Osteocyte (in vitro differentiated cells): ENCODE data around the gene CRYGN. TPM values are rescaled to one million over a fixed set of nuclear protein-coding genes. Genes with fewer than 3 reads are reported as not detected.

Experiments
- DNase-seq: peaks from one replicate; pipeline ENCODE4 v3.0.0; 2021; ENCODE audit warnings: mixed read lengths; ENCODE audit not compliant: unreplicated experiment; ENCODE audit errors: extremely low spot score
- H3K27ac Mint-ChIP-seq: one replicate; pipeline ENCODE4 v1.8.0; 2021; ENCODE audit warnings: mild to moderate bottlenecking, mixed read lengths; ENCODE audit not compliant: unreplicated experiment
- H3K27me3 Mint-ChIP-seq: one replicate; pipeline ENCODE4 v1.8.0; 2021; ENCODE audit warnings: mixed read lengths; ENCODE audit not compliant: unreplicated experiment
- H3K36me3 Mint-ChIP-seq: one replicate; pipeline ENCODE4 v1.8.0; 2021; ENCODE audit warnings: mixed read lengths; ENCODE audit not compliant: unreplicated experiment
- H3K4me1 Mint-ChIP-seq: one replicate; pipeline ENCODE4 v1.8.0; 2021; ENCODE audit warnings: mixed read lengths; ENCODE audit not compliant: unreplicated experiment
- H3K4me3 Mint-ChIP-seq: one replicate; pipeline ENCODE4 v1.8.0; 2021; ENCODE audit warnings: mild to moderate bottlenecking, moderate library complexity, mixed read lengths; ENCODE audit not compliant: unreplicated experiment
- H3K9me3 Mint-ChIP-seq: one replicate; pipeline ENCODE4 v1.8.0; 2021; ENCODE audit warnings: mixed read lengths; ENCODE audit not compliant: unreplicated experiment
- long read RNA-seq: library from polyadenylated mRNA; unstranded; transcript quantifications from one replicate; pipeline ENCODE4 v2.0.0, GENCODE V29; 2021
- total RNA-seq: library from RNA; stranded (reverse); gene quantifications from 2 replicates; pipeline ENCODE4 v1.2.1, GENCODE V29; 2021
- TF ChIP-seq, protein P1 (sequence below): fragments of 200-600 bp; sonication (generic); IDR thresholded peaks from 2 replicates; pipeline ENCODE4 v1.5.0; 2021; ENCODE audit warnings: antibody characterized with exemption, mild to moderate bottlenecking, moderate library complexity

Gene CRYGN
- not detected in 2 replicates for total RNA-seq
- long read RNA-seq, result 0 reads

- H3K27ac Mint-ChIP-seq, result no peak within 1 kb of the TSS
- DNase-seq, result no peak
- H3K36me3 Mint-ChIP-seq, result no peaks in the 10 kb centered on the region
Measured at GRCh38 chr7:151439855-151440798, at the start of gene CRYGN. TSS of gene CRYGN (minus strand) at chr7:151440141. CDS start at chr7:151439917, 224 bp downstream.

DNA sequence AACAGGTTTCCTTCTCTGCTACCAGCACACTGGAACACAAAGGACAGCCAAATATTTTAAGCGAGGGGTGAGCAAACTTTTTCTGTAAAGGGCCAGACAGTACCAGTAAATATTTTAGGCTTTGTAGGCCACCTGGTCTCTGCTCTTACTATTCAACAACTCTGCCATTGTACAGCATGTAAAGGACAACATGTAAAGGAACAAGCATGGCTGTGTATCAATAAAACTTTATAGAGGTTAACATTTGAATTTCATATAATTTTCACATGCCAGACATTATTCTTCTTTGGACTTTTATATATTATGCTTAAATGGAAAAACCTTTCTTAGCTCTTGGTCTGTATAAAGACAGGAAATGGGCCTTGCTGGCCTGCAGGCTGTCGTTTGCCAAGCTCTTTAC, 49.6 kb upstream of the CRYGN start:
- Mint-ChIP-seq H3K4me3 (no peak overlapping the region), H3K4me1 (peaks cover 61% of the 10 kb centered on the region), H3K36me3 (peaks cover 43% of the 10 kb centered on the region), H3K27ac (no peak overlapping the region), H3K9me3 (no peaks in the 10 kb centered on the region), H3K27me3 (no peaks in the 10 kb centered on the region)
- DNase-seq, result no peak
- TF ChIP-seq, protein P1, sequence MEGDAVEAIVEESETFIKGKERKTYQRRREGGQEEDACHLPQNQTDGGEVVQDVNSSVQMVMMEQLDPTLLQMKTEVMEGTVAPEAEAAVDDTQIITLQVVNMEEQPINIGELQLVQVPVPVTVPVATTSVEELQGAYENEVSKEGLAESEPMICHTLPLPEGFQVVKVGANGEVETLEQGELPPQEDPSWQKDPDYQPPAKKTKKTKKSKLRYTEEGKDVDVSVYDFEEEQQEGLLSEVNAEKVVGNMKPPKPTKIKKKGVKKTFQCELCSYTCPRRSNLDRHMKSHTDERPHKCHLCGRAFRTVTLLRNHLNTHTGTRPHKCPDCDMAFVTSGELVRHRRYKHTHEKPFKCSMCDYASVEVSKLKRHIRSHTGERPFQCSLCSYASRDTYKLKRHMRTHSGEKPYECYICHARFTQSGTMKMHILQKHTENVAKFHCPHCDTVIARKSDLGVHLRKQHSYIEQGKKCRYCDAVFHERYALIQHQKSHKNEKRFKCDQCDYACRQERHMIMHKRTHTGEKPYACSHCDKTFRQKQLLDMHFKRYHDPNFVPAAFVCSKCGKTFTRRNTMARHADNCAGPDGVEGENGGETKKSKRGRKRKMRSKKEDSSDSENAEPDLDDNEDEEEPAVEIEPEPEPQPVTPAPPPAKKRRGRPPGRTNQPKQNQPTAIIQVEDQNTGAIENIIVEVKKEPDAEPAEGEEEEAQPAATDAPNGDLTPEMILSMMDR, result no peak

More at GRCh38 chr7:151439855-151440798, at the start of gene CRYGN:
- peaks cover 26% of the 10 kb centered on the region for H3K4me1 Mint-ChIP-seq
- H3K4me3 Mint-ChIP-seq, result peak within 1 kb of the TSS; percentile 44
- H3K9me3 Mint-ChIP-seq, result no peaks in the 10 kb centered on the region
- TF ChIP-seq, protein P1, result no peak
- H3K27me3 Mint-ChIP-seq, result peaks cover 14% of the 10 kb centered on the region

DNA sequence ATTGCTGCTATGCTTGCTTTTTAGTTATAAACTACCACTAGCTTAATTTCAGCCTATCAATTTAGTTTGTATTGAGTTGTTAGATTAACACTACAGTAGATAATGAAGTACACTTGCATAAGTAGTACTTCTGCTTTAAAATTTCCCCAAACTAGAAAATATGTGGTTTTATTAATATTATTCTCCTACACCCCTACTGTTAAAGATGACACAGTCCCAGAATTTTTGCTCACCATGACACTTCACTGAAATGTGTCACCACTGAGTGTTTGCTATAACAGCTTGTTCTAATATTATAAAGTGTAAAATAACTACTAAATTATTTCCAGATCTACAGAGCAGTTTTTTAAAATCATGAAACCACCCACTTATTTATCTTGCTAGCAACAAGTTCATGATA, 48.2 kb upstream of the CRYGN start:
- Mint-ChIP-seq H3K9me3 (no peaks in the 10 kb centered on the region), H3K27me3 (no peaks in the 10 kb centered on the region), H3K36me3 (peaks cover 48% of the 10 kb centered on the region), H3K4me3 (no peak overlapping the region), H3K4me1 (peaks cover 48% of the 10 kb centered on the region), H3K27ac (no peak overlapping the region)
- TF ChIP-seq, protein P1, result no peak
- no peak for DNase-seq

DNA sequence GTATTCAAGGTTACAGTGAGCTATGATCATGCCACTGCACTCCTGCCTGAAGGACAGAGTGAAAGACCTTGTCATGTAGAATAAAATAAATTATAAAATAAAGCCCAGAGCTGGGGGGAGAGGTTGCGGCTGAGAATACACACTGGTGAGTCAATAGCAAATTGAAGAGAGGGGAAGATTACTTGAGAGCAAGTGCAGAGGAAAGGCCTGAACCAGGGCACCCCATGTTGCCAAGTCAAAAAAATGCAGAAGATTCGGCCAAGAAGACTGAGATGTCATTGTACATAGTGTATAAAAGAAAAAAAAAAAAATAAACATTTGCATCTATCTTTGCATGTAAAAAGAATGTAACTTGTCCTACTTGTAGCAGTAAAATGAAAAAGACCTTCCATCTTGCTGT, 47.3 kb upstream of the CRYGN start:
- Mint-ChIP-seq H3K27me3 (no peaks in the 10 kb centered on the region), H3K27ac (no peak overlapping the region), H3K4me1 (peaks cover 44% of the 10 kb centered on the region), H3K9me3 (no peaks in the 10 kb centered on the region), H3K4me3 (no peak overlapping the region), H3K36me3 (peaks cover 55% of the 10 kb centered on the region)
- no peak for DNase-seq
- TF ChIP-seq, protein P1, result no peak

GRCh38 chr7:151486074-151486473, 46.1 kb upstream of the CRYGN start:
- Mint-ChIP-seq H3K9me3 (no peaks in the 10 kb centered on the region), H3K27ac (no peak overlapping the region), H3K27me3 (no peaks in the 10 kb centered on the region), H3K4me3 (no peak overlapping the region), H3K4me1 (peaks cover 35% of the 10 kb centered on the region), H3K36me3 (peaks cover 55% of the 10 kb centered on the region)
- DNase-seq, result no peak
- TF ChIP-seq, protein P1, result no peak
